Small intestine (tissue), 7 donors: ENCODE data around the gene PPIL6. TPM values are rescaled to one million over a fixed set of nuclear protein-coding genes. Genes with fewer than 3 reads are reported as not detected.

Experiments
- DNase-seq, 2 donors: peaks; one replicate each; pipeline versions ENCODE4 v3.0.0 to v3.0.0-alpha.2; 2013
- FAIRE-seq: peaks from 2 replicates; lab custom pipeline; 2012; peaks lifted over from hg19 to GRCh38; lab: Jason Lieb, UNC
- H3K27ac ChIP-seq, 3 donors: one replicate each; pipeline ENCODE4 v1.5.1; 2013; ENCODE audit warnings: low read length in 2 of 3, mild to moderate bottlenecking in 2 of 3, control low read depth in 1 of 3, inconsistent platforms in 1 of 3, low read depth in 1 of 3, moderate library complexity in 1 of 3
- H3K27me3 ChIP-seq, 3 donors: one replicate each; pipeline ENCODE4 v1.6.1; 2013; ENCODE audit warnings: low read length in 3 of 3, inconsistent platforms in 1 of 3; ENCODE audit not compliant: control insufficient read depth in 3 of 3, insufficient read depth in 3 of 3
- H3K36me3 ChIP-seq, 3 donors: one replicate each; pipeline ENCODE4 v1.6.1; 2013; ENCODE audit warnings: low read length in 3 of 3, inconsistent platforms in 1 of 3, low read depth in 1 of 3, mild to moderate bottlenecking in 1 of 3, moderate library complexity in 1 of 3; ENCODE audit not compliant: control insufficient read depth in 3 of 3, insufficient read depth in 2 of 3
- H3K4me1 ChIP-seq, 3 donors: one replicate each; pipeline ENCODE4 v1.6.1; 2013; ENCODE audit warnings: low read length in 2 of 3, inconsistent platforms in 1 of 3, low read depth in 1 of 3, mild to moderate bottlenecking in 1 of 3, moderate library complexity in 1 of 3; ENCODE audit not compliant: control insufficient read depth in 3 of 3, insufficient read depth in 2 of 3
- H3K4me3 ChIP-seq, 3 donors: one replicate each; pipeline ENCODE4 v1.5.1; 2013; ENCODE audit warnings: low read length in 3 of 3, control low read depth in 1 of 3, inconsistent platforms in 1 of 3, low read depth in 1 of 3, mild to moderate bottlenecking in 1 of 3, moderate library complexity in 1 of 3
- H3K9me3 ChIP-seq, 2 donors: one replicate each; pipeline ENCODE4 v1.6.1; 2013; ENCODE audit warnings: low read depth in 1 of 2, low read length in 1 of 2; ENCODE audit not compliant: control insufficient read depth in 2 of 2, insufficient read depth in 1 of 2
- WGBS, 3 donors: extraction: QIAGEN DNeasy Blood & Tissue Kit; methylation state at CpG; one replicate each; pipeline ENCODE4 v1.1.7; 2013; 5-methylcytosine and 5-hydroxymethylcytosine counted together
- polyA plus RNA-seq, 4 donors: library from polyadenylated mRNA; stranded (reverse) in 3 of 4; unstranded in 1 of 4; fragments of 200-250 nt in 3 of 4; fragments of 120-200 nt in 1 of 4; gene quantifications; one replicate each; pipeline versions ENCODE4 v1.2.1 to v1.2.3, GENCODE V29; 2013
- donor health status: healthy with polysubstance abuse.
- donor health status: control.
- donor health status: control.
- donor health status: Bipolar disorder and iron deficiency.
- donor health status: healthy.

The PPIL6 gene
- polyA plus RNA-seq, 4 donors, result 0.22 to 4.8 (median 0.76) TPM; not detected in 1

GRCh38 chr6:109342506-109342905 lies 97.9 kb downstream of the PPIL6 start:
- Histone ChIP-seq H3K36me3 (peaks cover 0 to 4% (median 0%) of the 10 kb centered on the region in 3 donors), H3K27me3 (no peaks in the 10 kb centered on the region), H3K4me3 (no peak overlapping the region), H3K4me1 (peaks cover 0 to 14% (median 3%) of the 10 kb centered on the region in 3 donors), H3K9me3 (no peaks in the 10 kb centered on the region), H3K27ac (no peak overlapping the region)
- FAIRE-seq (no peak), DNase-seq (no peak)
- 73 to 77% (median 74%) methylated on average over 5 of the region's 5 CpGs for WGBS, 3 donors

GRCh38 chr6:109340811-109341210 lies 99.6 kb downstream of the PPIL6 start:
- WGBS, 3 donors, result 86 to 98% (median 96%) methylated on average over 4 of the region's 4 CpGs
- peaks cover 0 to 9% (median 2%) of the 10 kb centered on the region in 3 donors for H3K4me1 ChIP-seq
- H3K4me3 ChIP-seq, result no peak overlapping the region
- H3K9me3 ChIP-seq, result no peaks in the 10 kb centered on the region
- H3K27me3 ChIP-seq, result no peaks in the 10 kb centered on the region
- DNase-seq (no peak), FAIRE-seq (no peak)
- no peak overlapping the region for H3K27ac ChIP-seq
- H3K36me3 ChIP-seq, result peaks cover 0 to 4% (median 0%) of the 10 kb centered on the region in 3 donors

Other genes starting within 250 kb of the PPIL6 start
- gene CD164, start 58.2 kb downstream of the PPIL6 start, polyA plus RNA-seq, result 100 to 1,000 TPM; 151 to 737 (median 172) TPM
- 10 to 100 TPM; 14.3 to 19.5 (median 16.8) TPM for gene SMPD2, start 96 bp upstream of the PPIL6 start, polyA plus RNA-seq
- gene MICAL1, start 15.1 kb upstream of the PPIL6 start, polyA plus RNA-seq, result 100 to 1,000 TPM in 3 of 4 donors, 10 to 100 TPM in 1; 48.0 to 316 (median 181) TPM
- gene ZBTB24, start 42.6 kb upstream of the PPIL6 start, polyA plus RNA-seq, result 10 to 100 TPM in 1 of 4 donors, 1 to 10 TPM in 3; 1.8 to 12.6 (median 3.3) TPM